HepG2 (cell line): Measurements from ENCODE around the gene KPNB1.

ENCODE experiments used
- RCOR2 ChIP-seq: IDR thresholded peaks from 2 replicates; pipeline ENCODE4 v1.6.1; 2016; ENCODE audit warnings: missing biosample characterization, missing genetic modification reagents
- ZKSCAN5 ChIP-seq: sonication (generic); formaldehyde crosslinking; IDR thresholded peaks from 2 replicates; pipeline ENCODE4 v1.5.1; 2020; ENCODE audit warnings: mild to moderate bottlenecking, missing genetic modification reagents
- ZNF605 ChIP-seq: sonication (generic); formaldehyde crosslinking; IDR thresholded peaks from 2 replicates; pipeline ENCODE4 v1.8.0; 2022; ENCODE audit warnings: mild to moderate bottlenecking, missing genetic modification reagents
- TF ChIP-seq, protein P1 (sequence below): sonication (generic); formaldehyde crosslinking; IDR thresholded peaks from 2 replicates; pipeline ENCODE4 v1.5.0; 2020; ENCODE audit warnings: mild to moderate bottlenecking, missing genetic modification reagents, moderate library complexity

DNA sequence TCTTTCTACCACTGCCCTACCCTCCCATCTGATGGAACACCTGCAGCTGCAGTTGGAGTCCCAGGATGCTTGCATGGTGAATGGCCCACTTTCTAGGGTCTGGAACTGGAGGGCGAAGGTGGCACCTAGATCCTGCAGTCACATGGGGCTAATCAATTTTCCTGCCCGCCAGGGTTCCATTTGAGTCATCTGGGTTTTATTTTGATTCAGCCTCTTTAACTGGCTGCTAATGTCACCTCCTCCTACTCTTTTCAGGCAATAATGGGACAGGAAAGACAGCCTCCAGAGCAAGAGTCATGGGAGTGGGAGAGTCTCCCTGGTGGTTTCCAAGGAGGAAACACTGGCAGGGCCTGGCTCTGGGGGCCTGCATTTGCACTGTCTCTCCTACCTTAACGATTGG, 40.4 kb downstream of the KPNB1 start:
- TF ChIP-seq RCOR2 (no peak), ZKSCAN5 (CRISPR knock-in tag) (no peak), ZNF605 (CRISPR knock-in tag) (no peak)
- TF ChIP-seq, protein P1, sequence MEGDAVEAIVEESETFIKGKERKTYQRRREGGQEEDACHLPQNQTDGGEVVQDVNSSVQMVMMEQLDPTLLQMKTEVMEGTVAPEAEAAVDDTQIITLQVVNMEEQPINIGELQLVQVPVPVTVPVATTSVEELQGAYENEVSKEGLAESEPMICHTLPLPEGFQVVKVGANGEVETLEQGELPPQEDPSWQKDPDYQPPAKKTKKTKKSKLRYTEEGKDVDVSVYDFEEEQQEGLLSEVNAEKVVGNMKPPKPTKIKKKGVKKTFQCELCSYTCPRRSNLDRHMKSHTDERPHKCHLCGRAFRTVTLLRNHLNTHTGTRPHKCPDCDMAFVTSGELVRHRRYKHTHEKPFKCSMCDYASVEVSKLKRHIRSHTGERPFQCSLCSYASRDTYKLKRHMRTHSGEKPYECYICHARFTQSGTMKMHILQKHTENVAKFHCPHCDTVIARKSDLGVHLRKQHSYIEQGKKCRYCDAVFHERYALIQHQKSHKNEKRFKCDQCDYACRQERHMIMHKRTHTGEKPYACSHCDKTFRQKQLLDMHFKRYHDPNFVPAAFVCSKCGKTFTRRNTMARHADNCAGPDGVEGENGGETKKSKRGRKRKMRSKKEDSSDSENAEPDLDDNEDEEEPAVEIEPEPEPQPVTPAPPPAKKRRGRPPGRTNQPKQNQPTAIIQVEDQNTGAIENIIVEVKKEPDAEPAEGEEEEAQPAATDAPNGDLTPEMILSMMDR (CRISPR knock-in tag) = no peak
